RPMI7951 (cell line): Measurements from ENCODE around the gene SLC1A4. TPM values are rescaled to one million over a fixed set of nuclear protein-coding genes. Genes with fewer than 3 reads are reported as not detected.
"Not testable (repeated sequence)": the region's sequence is repeated elsewhere in the genome, so short reads cannot be mapped to it uniquely, and the experiment has no call there.

Source experiments
- DNase-seq: peaks from one replicate; pipeline ENCODE4 v3.0.0-alpha.2; 2012; ENCODE audit warnings: low read depth
- total RNA-seq: library from RNA; depleted of rRNA; stranded (reverse); fragments of >200 nt; shearing (Covaris generic); gene quantifications from 2 replicates; pipeline ENCODE4 v1.2.3, GENCODE V29; 2014

Gene SLC1A4
- total RNA-seq, 1 experiment from 2014 or later, result 17.1 TPM

DNA sequence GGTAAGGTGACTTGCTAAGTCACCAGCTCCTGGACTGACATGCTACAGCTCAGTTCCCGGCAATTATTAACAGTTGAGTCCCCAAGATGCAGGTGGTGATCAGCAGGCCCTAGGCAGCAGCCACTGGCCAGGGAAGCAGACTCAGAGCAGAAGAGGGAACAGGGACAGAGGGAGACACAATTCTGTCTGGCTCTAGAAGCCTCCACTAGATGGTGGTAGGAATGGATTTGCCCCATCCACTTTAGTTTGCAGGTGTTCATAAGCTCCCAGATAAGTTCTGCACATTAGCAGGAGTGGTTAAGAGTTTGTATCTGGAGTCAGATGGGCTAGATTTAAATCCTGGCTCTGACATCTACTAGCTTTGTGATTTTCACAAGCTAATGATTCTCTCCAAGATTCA is 25.5 kb upstream of the SLC1A4 start:
- DNase-seq, result no peak

DNA sequence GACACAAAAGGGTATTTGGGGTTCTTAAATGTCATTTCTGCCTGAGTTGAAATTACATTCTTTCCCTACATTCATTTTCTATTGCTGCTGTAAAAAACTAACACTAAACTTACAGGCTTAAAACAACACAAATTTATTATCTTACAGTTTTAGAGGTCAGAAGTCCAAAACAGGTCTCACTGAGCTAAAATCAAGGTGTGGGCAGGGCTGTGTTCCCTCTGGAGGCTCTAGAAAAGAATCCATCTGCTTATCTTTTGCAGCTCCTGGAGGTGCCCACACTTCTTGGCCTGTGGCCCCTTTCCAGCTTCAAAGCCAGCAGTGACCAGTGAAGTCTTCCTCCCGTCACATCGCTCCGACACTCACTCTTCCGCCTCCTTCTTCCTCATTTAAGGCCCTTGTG is 23.2 kb upstream of the SLC1A4 start:
- no peak for DNase-seq

DNA sequence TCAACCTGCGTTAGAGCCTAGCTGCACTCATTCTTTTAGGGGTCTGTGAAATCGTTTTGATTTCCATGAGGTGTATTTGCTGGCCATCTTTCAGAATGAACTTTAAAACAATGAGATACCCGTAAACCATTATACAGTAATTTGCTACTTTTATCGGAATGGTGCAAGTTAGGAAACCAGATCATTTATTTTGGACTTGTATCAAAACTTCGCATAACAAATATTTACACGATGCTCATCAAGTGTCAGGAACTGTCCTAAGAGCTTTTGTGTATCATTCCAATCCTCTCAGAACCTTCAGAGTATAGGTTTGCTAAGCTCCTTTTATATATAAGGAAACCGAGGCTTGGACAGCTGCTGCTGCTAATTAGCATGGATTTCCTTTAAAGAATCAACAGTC is 22.4 kb upstream of the SLC1A4 start:
- no peak for DNase-seq

DNA sequence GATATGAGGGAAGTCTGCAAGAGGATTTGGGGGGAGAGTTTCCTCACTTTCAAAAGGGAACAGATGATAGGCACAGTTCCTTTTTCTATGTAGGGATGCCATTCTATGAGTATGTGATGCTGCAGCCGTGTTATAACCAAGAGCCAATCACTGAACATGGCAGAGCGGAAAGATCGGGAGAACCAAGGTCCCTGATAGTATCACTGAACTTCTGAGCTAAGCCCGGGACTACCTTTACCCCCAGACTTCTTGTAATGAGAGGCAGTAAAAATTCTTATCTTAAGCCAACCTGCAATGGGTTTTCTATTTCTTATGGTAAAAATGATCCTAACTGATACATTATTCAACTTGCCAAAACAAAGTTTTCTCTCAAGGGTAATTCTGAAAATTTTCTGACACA is 21.6 kb upstream of the SLC1A4 start:
- DNase-seq, result no peak

DNA sequence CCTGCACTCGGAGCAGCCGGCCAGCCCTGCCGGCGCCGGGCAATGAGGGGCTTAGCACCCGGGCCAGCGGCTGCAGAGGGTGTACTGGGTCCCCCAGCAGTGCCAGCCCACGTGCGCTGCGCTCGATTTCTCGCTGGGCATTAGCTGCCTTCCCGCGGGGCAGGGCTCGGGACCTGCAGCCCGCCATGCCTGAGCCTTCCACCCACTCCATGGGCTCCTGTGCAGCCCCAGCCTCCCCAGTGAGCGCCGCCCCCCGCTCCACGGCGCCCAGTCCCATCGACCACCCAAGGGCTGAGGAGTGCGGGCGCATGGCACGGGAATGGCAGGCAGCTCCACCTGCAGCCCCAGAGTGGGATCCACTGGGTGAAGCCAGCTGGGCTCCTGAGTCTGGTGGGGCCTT is 20.1 kb upstream of the SLC1A4 start:
- not testable (repeated sequence) for DNase-seq

DNA sequence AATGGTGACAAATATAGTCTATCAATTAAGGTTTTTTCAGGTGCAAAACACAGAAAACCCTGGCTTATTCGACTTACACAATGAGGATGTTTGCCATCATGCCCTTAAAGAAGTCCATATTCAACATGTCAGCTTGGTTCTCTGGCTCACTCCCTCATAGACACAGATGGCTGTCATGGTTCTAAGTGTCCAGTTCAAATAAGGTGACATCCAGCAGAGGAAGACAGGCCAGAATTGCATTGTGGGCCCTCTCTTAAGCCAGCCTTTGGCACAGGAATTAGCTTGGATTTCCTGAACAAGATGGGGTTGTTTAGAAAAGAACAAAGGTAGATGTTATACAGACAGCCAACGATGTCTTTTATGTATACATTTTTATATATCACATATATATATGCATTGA is 18.7 kb upstream of the SLC1A4 start:
- no peak for DNase-seq

DNA sequence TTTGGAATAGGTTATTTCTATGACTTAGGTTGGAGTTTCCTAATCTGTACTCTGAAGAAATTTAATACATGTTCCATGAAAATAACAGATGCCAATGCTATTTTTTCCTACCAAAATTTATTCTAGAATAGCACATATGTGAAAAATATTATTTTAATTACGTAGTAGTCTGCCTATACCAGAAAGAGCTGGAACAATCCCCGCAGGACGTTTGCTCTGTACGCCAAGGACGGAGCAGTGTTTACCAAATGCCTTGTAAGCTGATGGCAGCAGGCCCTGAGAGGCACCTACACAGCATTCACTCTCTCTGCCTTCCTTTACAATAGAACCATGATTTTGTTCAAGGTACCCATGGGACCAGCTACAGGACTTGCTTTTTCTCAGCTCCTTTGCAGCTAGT is 16.8 kb upstream of the SLC1A4 start:
- DNase-seq, result no peak

DNA sequence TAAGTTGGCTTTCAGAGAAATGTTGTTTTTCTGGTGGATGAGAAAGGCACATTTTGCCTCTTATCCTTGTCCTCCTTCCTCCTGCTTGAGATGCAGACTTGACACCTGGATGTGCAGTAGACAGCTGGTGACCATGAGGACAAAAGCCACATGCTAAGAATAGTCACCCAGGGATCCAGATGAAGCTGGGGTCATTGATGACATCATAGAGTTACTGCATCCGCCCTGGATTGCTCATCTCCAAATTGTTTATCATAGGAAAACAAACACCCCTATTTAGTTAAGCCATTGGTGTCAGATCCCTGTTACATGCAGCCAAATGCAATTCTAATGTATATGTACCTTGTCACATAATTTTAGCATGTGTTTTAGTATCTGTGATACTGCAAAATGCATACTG is 16.3 kb upstream of the SLC1A4 start:
- no peak for DNase-seq

DNA sequence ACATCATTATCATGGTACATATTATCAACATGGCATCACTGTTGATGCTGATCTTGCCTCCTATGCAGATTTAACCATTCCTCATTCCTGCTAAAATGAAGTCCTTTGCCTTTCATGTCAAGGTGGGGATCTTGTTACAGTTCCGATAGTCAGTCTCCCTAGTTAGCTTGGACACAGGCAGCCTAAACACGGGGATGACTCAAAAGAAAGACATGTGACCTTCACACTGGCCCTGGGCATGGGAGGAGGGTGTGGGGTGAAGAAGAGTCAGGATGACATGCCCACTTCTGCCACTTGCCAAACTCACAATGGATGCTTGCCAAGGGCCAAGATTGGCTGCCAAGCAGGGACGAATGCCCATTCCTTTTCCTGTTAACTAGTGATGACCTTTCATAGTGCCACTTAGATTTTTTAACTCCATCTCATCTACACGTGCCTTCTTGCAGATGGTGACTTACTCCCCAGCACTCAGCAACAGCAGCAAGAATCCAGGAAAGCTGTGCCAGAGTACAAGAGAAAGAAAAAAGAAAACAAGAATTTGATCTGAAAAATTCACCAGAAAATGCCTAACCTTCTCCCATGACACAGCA is 13.9 kb upstream of the SLC1A4 start:
- DNase-seq, result peak; percentile 91

DNA sequence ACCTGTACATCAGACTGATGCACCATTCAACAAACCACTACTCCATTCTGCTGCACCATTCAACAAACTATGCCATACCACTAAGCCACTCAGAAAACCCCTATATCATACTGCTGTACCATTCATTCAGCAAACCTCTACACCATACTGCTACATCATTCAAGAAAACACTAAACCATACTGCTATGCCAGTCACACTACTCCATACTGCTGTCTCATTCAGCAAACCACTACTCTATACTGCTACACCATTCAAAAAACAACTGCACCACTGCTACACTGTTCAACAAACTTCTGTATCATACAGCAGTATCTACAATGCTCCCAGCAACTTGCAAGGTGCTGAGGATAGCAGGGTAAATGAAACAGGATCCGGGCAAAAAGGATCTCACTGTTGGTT is 12.9 kb upstream of the SLC1A4 start:
- no peak for DNase-seq

DNA sequence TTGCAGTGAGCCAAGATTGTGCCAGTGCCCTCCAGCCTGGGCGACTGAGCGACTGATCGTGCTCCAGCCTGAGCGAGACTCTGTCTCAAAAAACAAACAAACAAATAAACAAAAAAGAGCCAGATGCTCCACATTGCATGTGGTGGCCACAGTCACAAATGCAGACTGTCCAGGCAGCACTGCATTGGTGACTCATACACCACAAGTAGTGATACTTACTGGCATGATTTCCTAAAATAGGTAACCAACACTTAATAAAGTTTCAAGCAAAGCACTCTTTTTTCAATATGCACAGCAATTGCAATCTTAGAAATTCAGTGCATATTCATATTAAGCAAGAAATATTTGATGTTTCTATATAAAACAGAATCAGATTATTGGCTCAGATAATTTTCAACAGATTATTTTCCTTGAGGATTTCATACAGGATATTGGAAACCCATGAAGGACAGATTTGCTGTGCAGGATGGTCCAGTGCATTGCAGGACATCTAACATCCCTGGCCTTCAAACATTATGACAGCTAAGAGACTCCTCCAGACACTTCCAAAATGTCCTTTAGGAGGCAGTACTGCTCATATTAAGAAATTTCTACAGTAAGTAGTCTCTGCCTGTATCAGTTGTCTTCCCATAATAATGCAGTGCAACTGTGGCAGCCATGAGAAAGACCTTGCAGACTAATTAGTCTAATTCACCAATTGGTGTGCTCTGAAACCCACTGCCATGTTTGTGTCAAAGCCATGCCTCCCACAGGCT is 10.5 kb upstream of the SLC1A4 start:
- DNase-seq, result peak; percentile 65

DNA sequence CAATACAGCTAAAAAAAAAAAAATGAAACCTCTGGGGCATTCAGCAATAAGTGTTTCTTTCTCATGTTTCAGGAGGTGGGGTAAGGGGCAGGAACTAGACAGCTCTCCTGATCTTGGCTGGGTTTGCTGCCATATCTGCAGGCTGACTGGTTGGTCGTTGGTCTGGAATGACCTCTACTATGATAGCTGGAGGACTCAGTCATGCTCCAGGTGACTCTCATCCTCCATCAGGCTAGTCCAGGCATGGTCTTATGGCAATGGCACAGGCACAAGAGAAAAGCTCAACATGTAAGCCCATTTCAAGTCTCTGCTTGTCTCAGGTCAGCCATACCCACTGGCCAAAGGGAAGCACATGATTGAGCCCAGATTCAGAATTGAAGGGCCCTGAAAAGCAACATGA is 9.5 kb upstream of the SLC1A4 start:
- no peak for DNase-seq

DNA sequence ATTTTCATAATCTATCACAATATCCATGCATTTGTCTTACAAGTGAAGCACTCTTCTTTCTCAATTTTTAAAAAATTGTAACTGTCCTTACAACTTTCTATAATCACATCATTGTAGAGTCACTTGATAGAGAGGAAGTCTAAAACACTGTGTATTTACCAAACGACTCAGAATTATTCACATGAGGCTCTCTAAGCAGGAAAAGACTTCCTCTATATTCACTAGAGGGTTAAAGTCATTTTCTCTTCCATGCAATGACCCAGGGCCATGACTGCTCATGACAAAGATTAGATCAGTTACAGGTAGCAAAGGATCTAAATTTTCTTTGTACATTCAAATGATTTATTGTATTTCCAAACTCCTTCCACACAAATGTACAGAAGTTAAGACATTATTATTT is 9.0 kb upstream of the SLC1A4 start:
- no peak for DNase-seq

DNA sequence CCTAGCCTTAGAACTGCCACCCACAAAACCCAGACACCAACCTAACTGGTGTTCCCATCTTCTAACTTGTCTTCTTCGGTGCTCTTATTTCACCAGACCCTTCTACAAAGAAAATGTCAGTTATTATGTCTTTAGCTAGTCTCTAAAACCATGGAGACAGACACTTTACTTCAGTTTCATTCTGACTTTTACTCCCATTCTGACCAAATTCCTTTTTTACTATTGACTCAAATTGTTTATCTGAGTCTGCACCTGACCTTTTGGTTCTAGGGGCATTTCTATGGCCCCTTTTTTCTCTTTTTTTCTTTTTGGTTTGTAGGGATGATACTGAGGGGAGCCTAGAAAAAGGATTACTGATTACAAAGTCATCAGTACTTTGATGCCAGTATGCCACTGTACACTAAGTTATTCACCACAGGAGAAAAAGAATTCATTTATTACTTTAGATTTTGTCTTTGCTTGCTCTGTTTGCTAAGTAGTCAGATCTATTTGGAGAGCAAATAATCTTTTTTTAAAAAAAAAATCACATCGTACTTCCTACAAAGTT is 6.8 kb upstream of the SLC1A4 start:
- no peak for DNase-seq

DNA sequence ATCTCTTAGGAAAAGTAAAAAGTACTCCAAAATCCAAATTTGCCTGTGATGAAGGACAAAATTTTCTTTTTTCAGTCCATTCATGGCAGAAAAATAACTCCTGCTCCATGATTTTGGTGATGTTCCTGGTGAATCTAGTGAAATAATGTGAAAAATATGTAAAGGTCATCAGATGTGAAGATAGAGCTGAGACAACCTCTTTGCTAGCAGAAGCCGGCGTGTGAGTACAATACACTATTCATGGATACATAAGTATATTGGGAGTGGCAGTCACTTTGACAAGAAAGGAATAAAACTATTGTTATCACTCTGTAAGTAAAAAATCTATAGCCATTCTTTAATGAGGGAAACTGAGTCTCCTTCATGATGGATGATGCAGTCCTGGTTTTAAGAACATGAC is 6.3 kb upstream of the SLC1A4 start:
- DNase-seq, result no peak

DNA sequence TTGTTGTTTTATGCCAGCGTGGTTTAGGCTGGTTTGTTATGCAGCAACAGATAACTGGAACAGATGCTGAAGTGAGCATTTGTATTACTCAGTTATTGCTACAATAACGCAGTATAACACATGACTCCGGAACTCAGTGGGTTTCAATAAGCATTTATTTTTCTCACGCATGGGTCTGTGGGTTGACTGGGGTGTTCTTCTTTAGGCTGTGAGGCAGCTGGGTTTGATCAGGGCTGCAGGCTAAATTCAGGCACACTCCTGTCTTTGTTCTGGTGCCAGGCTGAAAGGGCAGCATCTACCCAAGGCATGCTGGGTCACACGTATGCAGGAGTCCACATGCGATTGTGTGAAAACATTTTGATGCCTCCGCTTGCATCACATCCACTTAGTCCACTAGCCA is 3.8 kb upstream of the SLC1A4 start:
- DNase-seq, result peak; percentile 87

DNA sequence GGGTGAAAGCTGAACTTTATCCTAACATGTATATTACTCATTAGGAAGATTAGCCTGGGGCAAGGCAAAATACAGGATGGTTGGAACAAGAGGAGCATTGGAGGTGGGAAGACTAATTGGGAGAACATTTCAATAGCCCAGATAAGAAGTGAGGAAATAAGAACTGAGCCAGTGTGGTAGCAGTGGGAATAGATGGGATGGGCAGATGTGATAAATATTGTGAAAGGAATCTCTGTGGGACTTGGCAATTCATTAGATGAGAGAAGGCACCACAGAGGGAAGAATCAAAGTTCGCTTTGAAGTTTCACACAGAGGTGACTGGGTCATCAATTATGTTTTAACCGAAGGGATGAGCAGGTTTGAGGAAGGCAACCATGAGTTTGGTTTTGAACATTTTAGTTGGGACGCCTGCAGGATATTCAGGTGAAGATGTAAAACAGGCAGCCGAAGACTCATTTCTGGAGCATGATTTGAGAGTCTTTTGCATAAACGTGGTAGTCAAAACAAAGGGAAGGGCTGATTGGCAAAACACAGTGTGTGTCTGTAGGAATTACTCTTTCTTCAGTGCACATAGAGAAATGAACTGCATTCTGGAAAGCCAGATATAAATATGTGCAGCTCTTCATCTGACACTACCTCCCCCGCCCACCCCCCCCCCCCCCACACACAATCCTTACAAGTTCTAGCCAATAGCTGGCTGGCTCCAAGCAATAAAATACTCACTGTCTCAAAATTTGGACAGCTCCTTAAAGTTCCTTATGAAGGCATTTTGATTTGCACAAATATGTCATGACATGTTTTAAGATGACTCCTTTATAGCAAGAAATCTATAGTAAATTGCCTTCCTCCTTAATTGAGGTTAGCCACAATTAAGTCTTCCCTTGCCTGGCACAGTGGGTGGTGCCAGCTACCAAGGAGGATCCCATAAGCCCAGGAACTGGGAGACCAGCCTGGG is 1.9 kb upstream of the SLC1A4 start:
- DNase-seq, result peak; percentile 77

DNA sequence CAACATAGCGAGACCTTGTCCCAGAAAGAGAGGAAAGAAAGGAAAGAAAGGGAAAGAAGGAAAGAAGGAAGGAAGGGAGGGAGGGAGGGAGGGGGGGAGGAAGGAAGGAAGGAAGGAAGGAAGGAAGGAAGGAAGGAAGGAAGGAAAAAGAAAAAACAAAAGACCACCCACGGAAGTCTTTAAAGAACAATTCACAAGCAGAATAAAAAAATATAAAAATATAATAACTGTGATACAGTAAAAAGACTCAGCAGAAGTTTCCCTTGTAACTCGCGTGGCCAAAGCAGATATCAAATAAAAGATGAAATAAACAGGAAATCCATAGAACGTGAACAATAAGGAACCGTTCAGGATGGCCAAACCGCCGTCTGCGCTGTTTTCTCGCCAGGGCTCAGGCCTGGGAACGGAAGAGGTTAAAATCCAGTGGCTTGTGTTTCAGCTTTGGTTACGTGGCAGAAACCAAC is 1.2 kb upstream of the SLC1A4 start:
- DNase-seq, result no peak

DNA sequence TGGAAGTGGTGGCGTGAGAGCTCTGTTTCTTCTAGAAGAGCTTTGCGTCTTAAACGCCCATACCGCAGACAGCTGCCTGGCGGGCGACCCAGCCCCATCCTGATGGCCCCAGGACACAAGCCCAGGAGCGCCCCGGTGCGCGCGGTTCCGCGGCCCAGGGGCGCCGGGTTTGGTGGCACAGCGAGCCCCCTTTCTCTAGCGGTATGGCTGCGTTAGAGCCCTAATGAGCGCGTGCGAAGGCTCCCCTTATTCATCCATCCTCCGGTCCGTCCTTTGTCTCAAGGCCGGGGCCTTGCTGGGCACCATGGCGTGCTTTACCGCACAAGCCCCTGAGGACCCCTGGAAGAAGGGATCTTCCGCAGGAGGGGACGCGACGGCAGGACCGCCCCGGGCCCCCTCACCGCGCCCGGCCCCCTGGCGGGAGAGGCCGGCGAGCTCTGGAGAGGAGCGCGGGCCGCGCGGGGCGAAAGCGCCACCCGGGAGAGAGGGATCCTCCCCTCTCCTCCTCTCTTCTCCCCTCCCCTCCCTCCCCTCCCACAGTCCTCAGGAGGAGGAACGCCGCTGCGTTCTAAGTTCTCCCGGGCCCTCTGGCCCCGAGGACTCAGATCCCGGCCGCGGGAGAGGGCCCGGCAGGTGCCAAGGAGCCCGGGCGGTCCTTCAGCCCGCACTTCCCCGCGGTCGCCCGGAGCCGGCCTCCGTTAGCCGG is 626 bp upstream of the SLC1A4 start:
- peak; percentile 94 for DNase-seq

DNA sequence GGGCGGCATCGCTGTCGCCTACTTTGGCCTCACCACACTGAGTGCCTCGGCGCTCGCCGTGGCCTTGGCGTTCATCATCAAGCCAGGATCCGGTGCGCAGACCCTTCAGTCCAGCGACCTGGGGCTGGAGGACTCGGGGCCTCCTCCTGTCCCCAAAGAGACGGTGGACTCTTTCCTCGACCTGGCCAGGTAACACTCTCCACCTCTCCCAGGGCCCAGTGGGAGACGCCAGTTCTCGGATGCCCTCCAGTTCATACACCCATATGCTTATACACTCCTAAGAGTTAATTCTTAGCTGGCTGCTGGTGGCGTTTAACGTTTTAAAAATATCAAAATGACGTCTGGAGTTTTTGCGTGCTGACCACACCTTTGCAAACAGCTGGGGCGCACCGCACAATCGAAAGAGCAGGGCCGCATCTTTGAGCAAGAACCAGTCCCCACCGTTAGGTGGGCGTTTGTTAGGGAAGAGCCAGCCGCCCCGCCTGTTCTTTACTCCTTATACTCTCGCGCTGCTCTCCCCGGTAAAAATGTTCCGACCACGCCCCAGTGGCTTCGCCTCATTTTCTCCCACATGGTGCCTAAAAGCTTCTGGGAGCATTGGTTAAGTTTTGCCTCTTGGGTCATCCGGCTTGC is 899 bp downstream of the SLC1A4 start:
- peak; percentile 27 for DNase-seq

DNA sequence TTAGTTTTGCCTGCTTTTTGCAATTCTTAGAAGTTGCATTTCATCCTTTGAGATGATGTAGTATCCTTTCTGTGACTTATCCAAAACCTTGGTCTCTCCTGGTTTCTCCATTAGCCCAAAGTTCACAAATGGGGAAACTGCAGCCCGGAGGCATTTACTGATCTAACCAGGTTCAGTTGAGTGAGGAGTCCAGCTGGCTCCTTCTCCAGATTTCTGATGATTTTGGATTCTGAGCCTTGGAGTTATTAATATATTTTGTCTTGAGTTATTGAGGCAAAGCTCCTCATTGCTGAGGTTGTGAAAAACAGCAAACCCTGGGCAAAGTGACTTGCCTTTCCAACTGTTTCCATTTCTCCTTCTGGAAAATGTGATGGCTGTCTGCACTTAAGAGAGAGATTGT is 1.7 kb downstream of the SLC1A4 start:
- DNase-seq, result no peak
